K562 (cell line): Measurements from ENCODE around the gene RPRD1B. TPM values are rescaled to one million over a fixed set of nuclear protein-coding genes. Genes with fewer than 3 reads are reported as not detected.
A peak's percentile ranks its signal among the peaks of the same experiment; 100 is the strongest.

Experiments used
- ATAC-seq: fragments of 200-7000 bp; cut with Tn5 transposase; 3 replicates; pipeline ENCODE4 v1.9.1; 2020; ENCODE audit warnings: moderate library complexity
- BruUV-seq: library from RNA; stranded (reverse); fragments of 400-500 nt; replicated peaks from 2 replicates; lab custom pipeline; 2021; lab: Mats Ljungman, UMichigan
- CTCF ChIA-PET: fragments of 300-600 bp; formaldehyde crosslinking; extraction: SDS; loops from one replicate; lab custom pipeline; 2021; ENCODE audit warnings: low intra/inter-chr PET ratio; lab: Yijun Ruan, JAX
- POLR2A ChIA-PET: fragments of 300-600, 350-650 bp; sonication (Branson Sonifier 250); formaldehyde crosslinking; extraction: SDS; loops from one replicate; lab custom pipeline; 2021; ENCODE audit warnings: antibody characterized with exemption, inconsistent platforms; lab: Yijun Ruan, JAX
- DNase-seq, 4 experiments: peaks; one replicate each; pipeline versions ENCODE4 v3.0.0 to v3.0.0-alpha.2; 2011 to 2018; ENCODE audit warnings: low spot score in 3 of 4, mixed read lengths in 3 of 4; ENCODE audit errors: extremely low read depth in 1 of 4
- FAIRE-seq: peaks from 2 replicates; lab custom pipeline; 2011; peaks lifted over from hg19 to GRCh38; lab: Jason Lieb, UNC
- H2AFZ ChIP-seq: 2 replicates; pipeline ENCODE4 v1.6.0; 2011; ENCODE audit warnings: low read depth, low read length, control low read depth, inconsistent platforms
- H3K27ac ChIP-seq: fragments of 200-600 bp; 3 replicates; pipeline ENCODE4 v1.8.0; 2011; ENCODE audit warnings: low read depth, mild to moderate bottlenecking, control low read depth, inconsistent platforms, low read length, moderate library complexity, mixed read lengths; ENCODE audit errors: extremely low read depth
- H3K27me3 ChIP-seq, 2 experiments: fragments of 300-600 bp in 1 of 2; 2 replicates in 1 of 2; 3 replicates in 1 of 2; pipeline versions ENCODE4 v1.6.0 to v1.8.0; 2011; ENCODE audit warnings: inconsistent platforms in 2 of 2, low read length in 2 of 2, mild to moderate bottlenecking in 1 of 2, mixed read lengths in 1 of 2, moderate library complexity in 1 of 2; ENCODE audit not compliant: control insufficient read depth in 2 of 2, insufficient read depth in 2 of 2
- H3K36me3 ChIP-seq: fragments of 300-600 bp; 3 replicates; pipeline ENCODE4 v1.8.0; 2011; ENCODE audit warnings: mild to moderate bottlenecking, low read length, inconsistent platforms; ENCODE audit not compliant: control insufficient read depth, insufficient read depth
- H3K4me1 ChIP-seq, 2 experiments: fragments of 200-600 bp in 1 of 2; replicated peaks in 1 of 2; 2 replicates in 1 of 2; 3 replicates in 1 of 2; pipeline versions ENCODE4 v1.5.1 to v1.8.0; 2011; ENCODE audit warnings: inconsistent platforms in 2 of 2, low read length in 2 of 2, mild to moderate bottlenecking in 1 of 2, mixed read lengths in 1 of 2, moderate library complexity in 1 of 2; ENCODE audit not compliant: control insufficient read depth in 2 of 2, insufficient read depth in 2 of 2
- H3K4me2 ChIP-seq: 2 replicates; pipeline ENCODE4 v1.6.1; 2011; ENCODE audit warnings: low read length, control low read depth, inconsistent platforms, mixed read lengths; ENCODE audit not compliant: insufficient read depth
- H3K4me3 ChIP-seq: fragments of 200-600 bp; sonication (generic), shearing (Covaris generic); 2 replicates; pipeline ENCODE4 v1.5.1; 2016; ENCODE audit warnings: control low read depth, inconsistent platforms
- H3K79me2 ChIP-seq: fragments of 200-600 bp; 3 replicates; pipeline ENCODE4 v1.8.0; 2011; ENCODE audit warnings: low read length, inconsistent platforms; ENCODE audit not compliant: control insufficient read depth, insufficient read depth
- H3K9ac ChIP-seq, 2 experiments: 2 replicates each; pipeline versions ENCODE4 v1.6.0 to v1.6.1; 2011; ENCODE audit warnings: low read depth in 2 of 2, low read length in 2 of 2, control low read depth in 1 of 2, inconsistent platforms in 1 of 2, mild to moderate bottlenecking in 1 of 2, mixed read lengths in 1 of 2; ENCODE audit not compliant: insufficient read depth in 1 of 2
- H3K9me1 ChIP-seq: one replicate; pipeline ENCODE4 v1.6.0; 2011; ENCODE audit warnings: inconsistent platforms, mild to moderate bottlenecking, low read length, moderate library complexity; ENCODE audit not compliant: control insufficient read depth, insufficient read depth
- H3K9me3 ChIP-seq: replicated peaks from 2 replicates; pipeline ENCODE4 v1.5.1; 2011; ENCODE audit warnings: low read depth, low read length, inconsistent platforms; ENCODE audit not compliant: control insufficient read depth, insufficient read depth
- H4K20me1 ChIP-seq: replicated peaks from 2 replicates; pipeline ENCODE4 v1.6.1; 2011; ENCODE audit warnings: low read length, inconsistent platforms, mixed read lengths; ENCODE audit not compliant: control insufficient read depth, insufficient read depth
- ARID2 ChIP-seq: fragments of 450-650 bp; IDR thresholded peaks from 2 replicates; pipeline ENCODE4 v1.6.1; 2017; ENCODE audit warnings: antibody characterized with exemption, mild to moderate bottlenecking
- ATF7 ChIP-seq: fragments of 450-650 bp; IDR thresholded peaks from 2 replicates; pipeline ENCODE4 v1.7.1; 2014; ENCODE audit warnings: mild to moderate bottlenecking, moderate library complexity
- BRF2 ChIP-seq: IDR thresholded peaks from 3 replicates; pipeline ENCODE4 v1.6.1; 2011; ENCODE audit warnings: borderline replicate concordance, mild to moderate bottlenecking; ENCODE audit not compliant: insufficient read length, insufficient read depth
- CEBPG ChIP-seq, 3 experiments: fragments of 200-800 bp in 1 of 3; sonication (Bioruptor generic) in 1 of 3; sonication (generic) in 1 of 3; formaldehyde crosslinking in 1 of 3; IDR thresholded peaks in 2 of 3; conservative IDR thresholded peaks in 1 of 3; 2 replicates each; pipeline versions ENCODE4 v1.6.1 to v1.8.0; 2016 to 2022; ENCODE audit warnings: missing compliant biosample characterization in 2 of 3, missing genetic modification characterization in 2 of 3, mild to moderate bottlenecking in 1 of 3, missing genetic modification reagents in 1 of 3
- CHD2 ChIP-seq: IDR thresholded peaks from 2 replicates; pipeline ENCODE4 v1.6.1; 2011; ENCODE audit warnings: low read depth, low read length
- CREM ChIP-seq: IDR thresholded peaks from 2 replicates; pipeline ENCODE4 v1.6.1; 2014; ENCODE audit warnings: antibody characterized with exemption, low read depth
- FOSL1 ChIP-seq: fragments of 200-800 bp; sonication (Bioruptor generic); conservative IDR thresholded peaks from 2 replicates; pipeline ENCODE4 v1.6.1; 2016; ENCODE audit warnings: missing genetic modification characterization, missing compliant biosample characterization
- GABPB1 ChIP-seq: sonication (generic); formaldehyde crosslinking; IDR thresholded peaks from 2 replicates; pipeline ENCODE4 v1.8.0; 2022; ENCODE audit warnings: mild to moderate bottlenecking, missing genetic modification reagents
- HDGF ChIP-seq: fragments of 450-650 bp; IDR thresholded peaks from 2 replicates; pipeline ENCODE4 v1.6.1; 2016
- HNRNPH1 ChIP-seq: fragments of 200-400 bp; formaldehyde crosslinking; optimal IDR thresholded peaks from 2 replicates; pipeline ENCODE3; 2017; ENCODE audit warnings: low read depth, mild to moderate bottlenecking, low read length, moderate library complexity
- NRF1 ChIP-seq, 2 experiments: fragments of 450-650 bp; IDR thresholded peaks in 1 of 2; conservative IDR thresholded peaks in 1 of 2; 2 replicates each; pipeline ENCODE4 v1.6.1; 2014; ENCODE audit warnings: mild to moderate bottlenecking in 2 of 2
- RHOXF2B ChIP-seq: fragments of 250-450 bp; sonication (Bioruptor Pico); conservative IDR thresholded peaks from 2 replicates; pipeline ENCODE4 v1.5.1; 2021
- SAP30 ChIP-seq: fragments of 200-600 bp; sonication (generic); IDR thresholded peaks from 2 replicates; pipeline ENCODE4 v1.6.1; 2012; ENCODE audit warnings: borderline replicate concordance, low read depth, mild to moderate bottlenecking, moderate library complexity, low read length, control low read depth, inconsistent platforms; ENCODE audit not compliant: insufficient read depth, poor library complexity, severe bottlenecking
- SP2 ChIP-seq: IDR thresholded peaks from 2 replicates; pipeline ENCODE4 v1.6.1; 2011; ENCODE audit warnings: mild to moderate bottlenecking, low read depth, low read length, moderate library complexity; ENCODE audit not compliant: poor library complexity, severe bottlenecking; ENCODE audit errors: extremely low read depth
- TFAP4 ChIP-seq: sonication (generic); formaldehyde crosslinking; IDR thresholded peaks from 2 replicates; pipeline ENCODE4 v1.8.0; 2022; ENCODE audit warnings: missing genetic modification reagents, mild to moderate bottlenecking, moderate library complexity, borderline replicate concordance
- ZHX1 ChIP-seq: fragments of 150-350 bp; conservative IDR thresholded peaks from 2 replicates; pipeline ENCODE4 v1.6.1; 2014; ENCODE audit warnings: low read length
- ZNF354B ChIP-seq: fragments of 250-450 bp; sonication (Bioruptor Pico); IDR thresholded peaks from 2 replicates; pipeline ENCODE4 v1.4.0; 2020
- WGBS: fragments of 100-300 bp; shearing (Covaris generic); methylation state at CpG from one replicate; pipeline ENCODE4 v1.1.6; 2016; ENCODE audit warnings: low coverage, mixed read lengths; ENCODE audit not compliant: insufficient coverage; ENCODE audit errors: missing lambda C conversion rate; 5-methylcytosine and 5-hydroxymethylcytosine counted together
- in situ Hi-C: fragments of 300-500 bp; cut with MboI; formaldehyde crosslinking; loops from 4 replicates; pipeline ENCODE4 v1.15.0; 2018; ENCODE audit warnings: inconsistent platforms, mixed read lengths
- intact Hi-C: fragments of 100-400 bp; cut with micrococcal nuclease; formaldehyde crosslinking; loops from 2 replicates; pipeline ENCODE4 v1.14.2; 2022
- polyA plus RNA-seq, 8 experiments: library from polyadenylated mRNA; depleted of rRNA in 4 of 8; stranded (reverse) in 5 of 8; unstranded in 3 of 8; fragments of >200 nt; fragmentation: Nextera tagmentation in 2 of 8; fragmentation: Illumina TruSeq in 1 of 8; extraction: Ambion mirVana in 2 of 8; extraction: Trizol in 1 of 8; gene quantifications; 2 replicates each; pipeline versions ENCODE4 v1.2.1 to v1.2.3, GENCODE V29; 2011 to 2014; ENCODE audit warnings: inconsistent platforms in 1 of 8, missing spikeins in 1 of 8
- total RNA-seq, 7 experiments: library from RNA; depleted of rRNA in 6 of 7; stranded (reverse); fragments of >200 nt in 6 of 7; fragmentation: Illumina TruSeq in 2 of 7; extraction: Trizol in 2 of 7; gene quantifications; 2 replicates each; pipeline versions ENCODE4 v1.2.1 to v1.2.3, GENCODE V29; 2011 to 2021; ENCODE audit warnings: low replicate concordance in 1 of 7

The RPRD1B gene
- total and polyA plus RNA-seq, 9 of the 15 experiments (the other 6 are each of a cell fraction or from before 2014, with no cell fraction given), result 5.5 to 43.0 (median 24.4) TPM

GRCh38 chr20:38083338-38084048 is 49.9 kb downstream of the RPRD1B start:
- DNase-seq, result peak in 2 of 4 experiments; percentile 43 to 64
- peak overlapping the region; percentile 66 for H3K27ac ChIP-seq
- POLR2A ChIA-PET, result interaction anchor here (0.9 to 2.7 kb wide), 3 partner anchors 10 to 40 kb away, joined by 4 to 9 read pairs (median 7); no protein-coding TSS in a partner anchor
- WGBS, result 50% methylated on average over 12 of the region's 12 CpGs
- H3K4me3 ChIP-seq, result no peak overlapping the region
- in situ Hi-C loops, result no loop called here
- H3K36me3 ChIP-seq, result peaks cover 62% of the 10 kb centered on the region
- CTCF ChIA-PET, result no interaction called here
- no peaks in the 10 kb centered on the region for H3K27me3 ChIP-seq
- peak; percentile 79 for ATAC-seq
- FAIRE-seq, result no peak
- H3K4me2 ChIP-seq, result peak overlapping the region; percentile 53; the same call in 1 of the 2 replicates
- peaks cover 7% of the 10 kb centered on the region for H4K20me1 ChIP-seq
- peak overlapping the region in 1 of 2 experiments; percentile 32; a peak in 2 of 4 replicates for H3K9ac ChIP-seq
- intact Hi-C loops, result no loop called here
- H3K4me1 ChIP-seq, result peaks cover 14 to 24% of the 10 kb centered on the region in 2 experiments
- BruUV-seq, result no TSS peak
- no peaks in the 10 kb centered on the region for H3K9me1 ChIP-seq
- H3K9me3 ChIP-seq, result no peaks in the 10 kb centered on the region
- peaks cover 28% of the 10 kb centered on the region for H3K79me2 ChIP-seq
- no peak overlapping the region for H2AFZ ChIP-seq
- TF ChIP-seq HDGF, result no peak
- no peak for TF ChIP-seq RHOXF2B (CRISPR knock-in tag)
- TF ChIP-seq CHD2, result no peak
- TF ChIP-seq FOSL1 (tag), result peak; percentile 60; the same call in 1 of the 2 replicates
- TF ChIP-seq ZNF354B, result no peak
- TF ChIP-seq SAP30, result no peak
- TF ChIP-seq ZHX1, result no peak
- no peak for TF ChIP-seq HNRNPH1
- no peak for TF ChIP-seq BRF2
- TF ChIP-seq CREM, result peak; percentile 83
- no peak for TF ChIP-seq ATF7
- no peak for TF ChIP-seq CEBPG (CRISPR knock-in tag; IDR thresholded peaks at IDR 0.05)
- no peak for TF ChIP-seq CEBPG (tag; conservative IDR thresholded peaks at IDR 0.05 in 1 of 2, IDR thresholded peaks at IDR 0.05 in 1 of 2)
- TF ChIP-seq SP2, result no peak
- TF ChIP-seq ARID2, result no peak
- no peak for TF ChIP-seq NRF1 (conservative IDR thresholded peaks at IDR 0.05 in 1 of 2, IDR thresholded peaks at IDR 0.05 in 1 of 2)
- TF ChIP-seq TFAP4, result peak; percentile 37; the same call in 1 of the 2 replicates
- no peak for TF ChIP-seq GABPB1 (CRISPR knock-in tag)
